OCI-LY7 (cell line): ENCODE data around the gene HEG1. TPM values are rescaled to one million over a fixed set of nuclear protein-coding genes. Genes with fewer than 3 reads are reported as not detected.

Source experiments
- BruUV-seq: library from RNA; stranded (reverse); fragments of 400-500 nt; replicated peaks from 2 replicates; lab custom pipeline; 2021; lab: Mats Ljungman, UMichigan
- CTCF ChIA-PET: fragments of 300-600 bp; sonication (Branson Sonifier 250); formaldehyde crosslinking; loops from one replicate; lab custom pipeline; 2022; ENCODE audit warnings: antibody characterized with exemption; ENCODE audit not compliant: unreplicated experiment; lab: Charles Lee
- POLR2A ChIA-PET: fragments of 300-600 bp; sonication (Branson Sonifier 250); formaldehyde crosslinking; loops from one replicate; lab custom pipeline; 2022; ENCODE audit warnings: antibody characterized with exemption; lab: Charles Lee
- DNase-seq: peaks from one replicate; pipeline ENCODE4 v3.0.0-alpha.2; 2015; ENCODE audit warnings: low spot score
- H2AFZ ChIP-seq: fragments of 200-600 bp; sonication (generic), shearing (Covaris generic); 2 replicates; pipeline ENCODE4 v1.6.1; 2014; ENCODE audit warnings: mild to moderate bottlenecking, antibody characterized with exemption, low read length, moderate library complexity
- H3K27ac ChIP-seq: fragments of 200-600 bp; sonication (generic); 2 replicates; pipeline ENCODE4 v1.5.1; 2014; ENCODE audit warnings: mixed run types, low read depth, mild to moderate bottlenecking, moderate library complexity, low read length, inconsistent platforms; ENCODE audit not compliant: poor library complexity, severe bottlenecking
- H3K36me3 ChIP-seq: fragments of 200-600 bp; sonication (generic); 2 replicates; pipeline ENCODE4 v1.6.1; 2014; ENCODE audit warnings: mild to moderate bottlenecking, antibody characterized with exemption, low read length, moderate library complexity, mixed read lengths; ENCODE audit not compliant: insufficient read depth
- H3K4me1 ChIP-seq: fragments of 200-600 bp; sonication (generic); 2 replicates; pipeline ENCODE4 v1.5.1; 2014; ENCODE audit warnings: mild to moderate bottlenecking, low read length; ENCODE audit not compliant: insufficient read depth, poor library complexity, severe bottlenecking
- H3K4me2 ChIP-seq: fragments of 200-600 bp; sonication (generic); 2 replicates; pipeline ENCODE4 v1.6.1; 2014; ENCODE audit warnings: mild to moderate bottlenecking, low read length
- H3K4me3 ChIP-seq: fragments of 200-600 bp; sonication (generic); 2 replicates; pipeline ENCODE4 v1.5.1; 2014; ENCODE audit warnings: mild to moderate bottlenecking, low read depth, low read length; ENCODE audit not compliant: poor library complexity, severe bottlenecking
- H3K79me2 ChIP-seq: fragments of 200-600 bp; sonication (generic); 2 replicates; pipeline ENCODE4 v1.6.1; 2016; ENCODE audit warnings: low read depth, mild to moderate bottlenecking, low read length, moderate library complexity, mixed read lengths; ENCODE audit not compliant: insufficient read depth
- H3K9me2 ChIP-seq: fragments of 200-600 bp; sonication (generic); 2 replicates; pipeline ENCODE4 v1.6.1; 2016; ENCODE audit warnings: mild to moderate bottlenecking, low read length, mixed read lengths; ENCODE audit not compliant: insufficient read depth
- H3K9me3 ChIP-seq: fragments of 200-600 bp; sonication (generic); 2 replicates; pipeline ENCODE4 v1.6.1; 2014; ENCODE audit warnings: mild to moderate bottlenecking, mixed run types, low read length, mixed read lengths
- H4K20me1 ChIP-seq: fragments of 200-600 bp; sonication (generic); 2 replicates; pipeline ENCODE4 v1.6.1; 2014; ENCODE audit warnings: mild to moderate bottlenecking, antibody characterized with exemption, low read length, moderate library complexity, mixed read lengths; ENCODE audit not compliant: insufficient read depth
- EZH2phosphoT487 ChIP-seq: fragments of 200-600 bp; sonication (generic); IDR thresholded peaks from 2 replicates; pipeline ENCODE4 v1.6.1; 2018; ENCODE audit warnings: low read depth, borderline replicate concordance, mild to moderate bottlenecking, mixed run types, antibody characterized with exemption, low read length, moderate library complexity, mixed read lengths
- intact Hi-C: fragments of 100-400 bp; cut with micrococcal nuclease; formaldehyde crosslinking; loops from one replicate; pipeline ENCODE4 v1.10.0; 2022; ENCODE audit not compliant: unreplicated experiment
- total RNA-seq, 2 experiments: library from RNA; depleted of rRNA in 1 of 2; stranded (reverse); fragments of >200 nt in 1 of 2; shearing (Covaris generic) in 1 of 2; gene quantifications; 2 replicates each; pipeline ENCODE4 v1.2.3, GENCODE V29; 2014 to 2022
- TF ChIP-seq, protein P1 (sequence below): fragments of 200-600 bp; sonication (generic); conservative IDR thresholded peaks from 2 replicates; pipeline ENCODE4 v1.5.1; 2014; ENCODE audit warnings: mild to moderate bottlenecking, antibody characterized with exemption, low read length, moderate library complexity, mixed read lengths

The HEG1 gene
- total RNA-seq, 2 experiments from 2014 or later: 2.4 to 6.0 TPM

DNA sequence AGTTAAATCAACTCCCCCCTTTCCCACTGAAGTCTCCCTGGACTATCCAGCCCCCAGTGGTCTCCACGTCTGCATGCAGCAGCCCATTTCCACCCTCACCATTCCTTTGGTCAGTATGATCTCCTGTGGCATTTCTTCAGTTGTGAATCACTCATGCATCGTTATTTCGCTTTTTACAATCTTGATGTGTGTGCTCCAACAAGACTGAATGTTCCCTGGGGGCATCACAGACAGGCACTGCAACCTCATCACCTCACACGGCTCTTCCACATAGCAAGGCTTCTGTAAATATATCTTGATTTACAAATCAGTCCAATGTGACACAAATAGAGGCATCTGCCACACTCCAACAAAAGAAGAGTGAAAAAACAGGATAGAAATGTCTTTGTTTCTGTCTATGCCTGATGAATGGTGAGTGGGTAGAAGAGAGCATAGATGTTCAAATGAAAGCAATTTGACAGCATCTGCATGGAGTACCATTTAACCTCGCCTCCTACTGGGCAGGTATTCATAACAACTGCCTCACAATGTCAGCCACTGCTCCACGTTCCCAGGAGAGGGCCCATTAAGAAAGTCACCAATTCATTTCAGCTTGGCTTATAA lies 5.2 kb downstream of the HEG1 start:
- Histone ChIP-seq H3K4me2 (no peak overlapping the region), H3K4me1 (peaks cover 17% of the 10 kb centered on the region), H3K36me3 (no peaks in the 10 kb centered on the region), H3K27ac (no peak overlapping the region), H3K79me2 (no peaks in the 10 kb centered on the region), H2AFZ (no peak overlapping the region), H3K4me3 (no peak overlapping the region), H3K9me2 (no peaks in the 10 kb centered on the region), H4K20me1 (no peaks in the 10 kb centered on the region; the same call in 1 of the 2 replicates), H3K9me3 (no peaks in the 10 kb centered on the region)
- intact Hi-C loops: loop anchor here (10.0 kb wide), 1 partner anchor 544 kb away; the partner anchor contains the start of gene OSBPL11
- TF ChIP-seq, protein P1, sequence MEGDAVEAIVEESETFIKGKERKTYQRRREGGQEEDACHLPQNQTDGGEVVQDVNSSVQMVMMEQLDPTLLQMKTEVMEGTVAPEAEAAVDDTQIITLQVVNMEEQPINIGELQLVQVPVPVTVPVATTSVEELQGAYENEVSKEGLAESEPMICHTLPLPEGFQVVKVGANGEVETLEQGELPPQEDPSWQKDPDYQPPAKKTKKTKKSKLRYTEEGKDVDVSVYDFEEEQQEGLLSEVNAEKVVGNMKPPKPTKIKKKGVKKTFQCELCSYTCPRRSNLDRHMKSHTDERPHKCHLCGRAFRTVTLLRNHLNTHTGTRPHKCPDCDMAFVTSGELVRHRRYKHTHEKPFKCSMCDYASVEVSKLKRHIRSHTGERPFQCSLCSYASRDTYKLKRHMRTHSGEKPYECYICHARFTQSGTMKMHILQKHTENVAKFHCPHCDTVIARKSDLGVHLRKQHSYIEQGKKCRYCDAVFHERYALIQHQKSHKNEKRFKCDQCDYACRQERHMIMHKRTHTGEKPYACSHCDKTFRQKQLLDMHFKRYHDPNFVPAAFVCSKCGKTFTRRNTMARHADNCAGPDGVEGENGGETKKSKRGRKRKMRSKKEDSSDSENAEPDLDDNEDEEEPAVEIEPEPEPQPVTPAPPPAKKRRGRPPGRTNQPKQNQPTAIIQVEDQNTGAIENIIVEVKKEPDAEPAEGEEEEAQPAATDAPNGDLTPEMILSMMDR: 0 out of 2 replicates have a peak, but pooled peaks have one; percentile 18
- no peak for TF ChIP-seq EZH2phosphoT487
- CTCF ChIA-PET: no interaction called here
- no TSS peak for BruUV-seq
- no peak for DNase-seq
- POLR2A ChIA-PET: interaction anchor here (0.6 kb wide), 1 partner anchor 108 kb away, joined by 3 read pairs; no protein-coding TSS in a partner anchor

DNA sequence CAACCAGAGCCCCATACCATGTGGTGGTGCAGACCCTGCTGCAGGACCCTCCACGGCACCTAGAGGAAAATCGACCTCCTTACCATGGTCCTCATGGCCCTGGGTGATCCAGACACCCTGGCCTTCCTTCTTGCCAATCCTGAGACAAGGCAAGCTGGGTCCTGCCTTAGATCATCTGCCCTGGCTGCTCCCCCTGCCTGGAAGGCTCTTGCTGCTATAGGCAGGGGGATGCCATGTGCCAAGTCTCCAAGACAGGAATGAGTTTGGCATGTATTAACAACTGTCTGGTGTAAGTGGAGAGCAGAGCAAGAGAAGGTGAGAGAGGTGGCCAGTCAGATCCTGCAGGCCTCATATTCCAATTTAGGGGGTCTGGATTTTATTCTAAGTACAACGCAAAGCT lies 7.5 kb downstream of the HEG1 start:
- no peak for TF ChIP-seq EZH2phosphoT487
- TF ChIP-seq, protein P1: no peak
- Histone ChIP-seq H3K4me1 (peaks cover 12% of the 10 kb centered on the region), H4K20me1 (no peaks in the 10 kb centered on the region; the same call in 1 of the 2 replicates), H3K79me2 (no peaks in the 10 kb centered on the region), H3K4me3 (no peak overlapping the region), H3K9me3 (no peaks in the 10 kb centered on the region), H3K9me2 (no peaks in the 10 kb centered on the region), H3K36me3 (no peaks in the 10 kb centered on the region), H2AFZ (no peak overlapping the region), H3K4me2 (no peak overlapping the region), H3K27ac (no peak overlapping the region)
- POLR2A ChIA-PET: no interaction called here
- intact Hi-C loops: no loop called here
- no peak for DNase-seq
- CTCF ChIA-PET: no interaction called here
- BruUV-seq: no TSS peak

DNA sequence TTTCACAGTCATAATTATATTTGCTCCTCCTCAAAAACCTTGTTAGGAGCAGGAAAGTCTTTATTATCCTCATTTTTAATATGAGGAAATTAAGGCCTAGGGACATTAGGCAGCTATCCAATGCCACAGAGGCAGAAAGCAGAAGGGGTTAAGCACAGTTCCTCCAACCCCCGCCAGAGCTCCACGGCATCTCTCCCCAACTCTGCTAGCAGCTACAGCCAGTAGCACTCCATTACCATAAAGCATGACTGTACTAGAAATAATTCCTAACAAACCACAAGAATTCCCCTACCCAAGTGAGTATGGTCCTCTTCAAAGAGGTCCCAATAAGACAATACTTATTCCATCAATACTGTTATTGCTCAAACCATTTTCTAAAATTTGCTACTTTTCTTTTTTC lies 9.8 kb downstream of the HEG1 start:
- BruUV-seq: no TSS peak
- no peaks in the 10 kb centered on the region for H3K36me3 ChIP-seq
- TF ChIP-seq, protein P1: no peak
- no peak for TF ChIP-seq EZH2phosphoT487
- H3K9me2 ChIP-seq: no peaks in the 10 kb centered on the region
- ChIA-PET CTCF (no interaction called here), POLR2A (no interaction called here)
- H3K4me2 ChIP-seq: no peak overlapping the region
- H4K20me1 ChIP-seq: no peaks in the 10 kb centered on the region
- DNase-seq: no peak
- H2AFZ ChIP-seq: no peak overlapping the region
- no peaks in the 10 kb centered on the region for H3K9me3 ChIP-seq
- no peaks in the 10 kb centered on the region for H3K79me2 ChIP-seq
- intact Hi-C loops: no loop called here
- H3K27ac ChIP-seq: no peak overlapping the region
- H3K4me3 ChIP-seq: no peak overlapping the region
- H3K4me1 ChIP-seq: no peaks in the 10 kb centered on the region
